ENCODE measurements around the gene CPLX4. TPM values are rescaled to one million over a fixed set of nuclear protein-coding genes. Genes with fewer than 3 reads are reported as not detected.

Gene CPLX4
- total RNA-seq, 1 donor from 2014 or later: not detected

DNA sequence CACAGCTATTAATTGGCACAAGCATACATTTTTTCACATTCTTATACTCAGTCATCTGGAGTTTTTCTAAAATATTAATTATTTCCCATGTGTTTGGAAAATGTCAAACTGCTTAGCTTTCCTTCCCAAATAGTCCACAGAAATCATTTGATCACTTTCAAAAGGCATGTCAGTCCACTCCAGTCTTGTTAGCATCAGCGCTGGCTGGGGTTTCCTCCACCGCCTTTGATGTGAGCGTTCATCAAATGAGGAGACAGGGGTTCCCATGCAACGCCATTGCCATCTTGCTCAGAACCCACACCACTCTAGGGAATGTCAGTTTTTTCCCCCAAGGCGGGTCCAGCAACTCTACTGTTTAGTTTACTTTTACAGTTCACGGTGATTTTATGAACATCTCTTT lies 32.1 kb downstream of the CPLX4 start:
- Mint-ChIP-seq H3K27me3 (peaks cover 65% of the 10 kb centered on the region), H3K9me3 (ENCODE audit: low read depth) (no peaks in the 10 kb centered on the region), H3K4me1 (ENCODE audit: low read depth) (no peaks in the 10 kb centered on the region), H3K4me3 (ENCODE audit: low read depth) (no peak overlapping the region), H3K27ac (no peak overlapping the region), H3K36me3 (ENCODE audit: insufficient read depth) (no peaks in the 10 kb centered on the region)
- no peak for DNase-seq (ENCODE audit: low spot score, unreplicated experiment)
- TF ChIP-seq, protein P1, sequence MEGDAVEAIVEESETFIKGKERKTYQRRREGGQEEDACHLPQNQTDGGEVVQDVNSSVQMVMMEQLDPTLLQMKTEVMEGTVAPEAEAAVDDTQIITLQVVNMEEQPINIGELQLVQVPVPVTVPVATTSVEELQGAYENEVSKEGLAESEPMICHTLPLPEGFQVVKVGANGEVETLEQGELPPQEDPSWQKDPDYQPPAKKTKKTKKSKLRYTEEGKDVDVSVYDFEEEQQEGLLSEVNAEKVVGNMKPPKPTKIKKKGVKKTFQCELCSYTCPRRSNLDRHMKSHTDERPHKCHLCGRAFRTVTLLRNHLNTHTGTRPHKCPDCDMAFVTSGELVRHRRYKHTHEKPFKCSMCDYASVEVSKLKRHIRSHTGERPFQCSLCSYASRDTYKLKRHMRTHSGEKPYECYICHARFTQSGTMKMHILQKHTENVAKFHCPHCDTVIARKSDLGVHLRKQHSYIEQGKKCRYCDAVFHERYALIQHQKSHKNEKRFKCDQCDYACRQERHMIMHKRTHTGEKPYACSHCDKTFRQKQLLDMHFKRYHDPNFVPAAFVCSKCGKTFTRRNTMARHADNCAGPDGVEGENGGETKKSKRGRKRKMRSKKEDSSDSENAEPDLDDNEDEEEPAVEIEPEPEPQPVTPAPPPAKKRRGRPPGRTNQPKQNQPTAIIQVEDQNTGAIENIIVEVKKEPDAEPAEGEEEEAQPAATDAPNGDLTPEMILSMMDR (IDR thresholded peaks at IDR 0.05; ENCODE audit: unreplicated experiment): no peak

GRCh38 chr18:59282341-59282740 lies 36.1 kb downstream of the CPLX4 start:
- no peak overlapping the region for H3K4me3 Mint-ChIP-seq (ENCODE audit: low read depth)
- H3K27ac Mint-ChIP-seq: no peak overlapping the region
- TF ChIP-seq, protein P1 (IDR thresholded peaks at IDR 0.05; ENCODE audit: unreplicated experiment): no peak
- no peaks in the 10 kb centered on the region for H3K4me1 Mint-ChIP-seq (ENCODE audit: low read depth)
- no peak for DNase-seq (ENCODE audit: low spot score, unreplicated experiment)
- peaks cover 93% of the 10 kb centered on the region for H3K27me3 Mint-ChIP-seq
- H3K36me3 Mint-ChIP-seq (ENCODE audit: insufficient read depth): no peaks in the 10 kb centered on the region
- H3K9me3 Mint-ChIP-seq (ENCODE audit: low read depth): no peaks in the 10 kb centered on the region

DNA sequence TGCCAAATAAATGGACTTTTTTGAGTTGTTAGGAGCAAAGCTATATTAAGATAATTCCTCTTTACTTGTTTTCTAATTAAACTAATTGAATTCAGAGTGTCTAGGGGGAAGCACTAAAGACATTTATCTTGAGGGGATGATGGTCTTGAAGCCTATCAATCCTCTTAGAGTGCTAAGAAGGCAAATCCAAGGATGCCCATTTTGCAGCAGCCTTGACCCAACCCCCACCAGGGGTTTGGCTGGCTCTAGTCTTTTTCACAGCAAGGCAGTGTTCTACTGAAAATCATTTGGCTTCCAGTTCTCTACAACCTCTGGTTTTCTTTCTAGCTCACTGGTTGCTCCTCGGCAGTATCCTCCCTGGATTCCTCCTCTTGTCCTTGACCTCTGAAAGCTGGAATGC lies 38.7 kb downstream of the CPLX4 start:
- TF ChIP-seq, protein P1 (IDR thresholded peaks at IDR 0.05; ENCODE audit: unreplicated experiment): no peak
- no peak for DNase-seq (ENCODE audit: low spot score, unreplicated experiment)
- Mint-ChIP-seq H3K27ac (no peak overlapping the region), H3K27me3 (peaks cover 99% of the 10 kb centered on the region), H3K4me1 (ENCODE audit: low read depth) (no peaks in the 10 kb centered on the region), H3K9me3 (ENCODE audit: low read depth) (no peaks in the 10 kb centered on the region), H3K4me3 (ENCODE audit: low read depth) (no peak overlapping the region), H3K36me3 (ENCODE audit: insufficient read depth) (no peaks in the 10 kb centered on the region)

GRCh38 chr18:59279193-59279592 lies 39.3 kb downstream of the CPLX4 start:
- TF ChIP-seq, protein P1 (IDR thresholded peaks at IDR 0.05; ENCODE audit: unreplicated experiment): no peak
- H3K27me3 Mint-ChIP-seq: peaks cover 99% of the 10 kb centered on the region
- no peaks in the 10 kb centered on the region for H3K36me3 Mint-ChIP-seq (ENCODE audit: insufficient read depth)
- no peaks in the 10 kb centered on the region for H3K9me3 Mint-ChIP-seq (ENCODE audit: low read depth)
- H3K27ac Mint-ChIP-seq: no peak overlapping the region
- no peak for DNase-seq (ENCODE audit: low spot score, unreplicated experiment)
- no peaks in the 10 kb centered on the region for H3K4me1 Mint-ChIP-seq (ENCODE audit: low read depth)
- no peak overlapping the region for H3K4me3 Mint-ChIP-seq (ENCODE audit: low read depth)

DNA sequence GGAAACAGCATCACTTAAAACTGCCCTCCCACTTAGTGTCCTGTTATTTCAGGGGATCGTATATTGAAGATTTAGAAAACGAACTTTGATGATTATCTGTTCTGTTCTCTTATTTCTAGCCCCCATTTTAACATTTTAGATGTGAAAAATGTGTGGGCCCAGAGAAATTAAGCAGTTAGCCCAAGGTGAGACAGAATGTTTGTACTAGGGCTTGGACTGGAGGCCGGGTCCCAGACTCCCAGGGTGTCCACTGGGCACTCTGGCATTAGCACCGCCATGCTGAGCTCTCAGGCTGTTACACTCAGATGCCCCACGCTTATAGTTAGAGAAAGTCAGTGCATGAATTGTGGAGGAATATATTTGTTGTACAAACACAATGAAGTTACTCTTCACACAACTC lies 39.7 kb downstream of the CPLX4 start:
- DNase-seq (ENCODE audit: low spot score, unreplicated experiment): no peak
- Mint-ChIP-seq H3K4me1 (ENCODE audit: low read depth) (peaks cover under 1% of the 10 kb centered on the region), H3K27me3 (peaks cover 99% of the 10 kb centered on the region), H3K9me3 (ENCODE audit: low read depth) (no peaks in the 10 kb centered on the region), H3K4me3 (ENCODE audit: low read depth) (no peak overlapping the region), H3K36me3 (ENCODE audit: insufficient read depth) (no peaks in the 10 kb centered on the region), H3K27ac (no peak overlapping the region)
- TF ChIP-seq, protein P1 (IDR thresholded peaks at IDR 0.05; ENCODE audit: unreplicated experiment): no peak

All from progenitor cell of endocrine pancreas (in vitro differentiated cells).